IPS DF 6.9 (cell line): ENCODE measurements around the gene VWA2.

Source experiments
- DNase-seq: peaks from one replicate; pipeline ENCODE4 v3.0.0-alpha.2; 2013; ENCODE audit warnings: low read depth, low spot score
- H3K27ac ChIP-seq: one replicate; pipeline ENCODE4 v1.5.1; 2013; ENCODE audit warnings: low read length, control low read depth
- H3K27me3 ChIP-seq: 2 replicates; pipeline ENCODE4 v1.6.1; 2013; ENCODE audit warnings: mild to moderate bottlenecking, low read length; ENCODE audit not compliant: control insufficient read depth, insufficient read depth
- H3K36me3 ChIP-seq: 2 replicates; pipeline ENCODE4 v1.6.1; 2013; ENCODE audit warnings: low read length; ENCODE audit not compliant: control insufficient read depth, insufficient read depth
- H3K4me1 ChIP-seq: 2 replicates; pipeline ENCODE4 v1.6.1; 2013; ENCODE audit warnings: low read length; ENCODE audit not compliant: control insufficient read depth, insufficient read depth
- H3K4me3 ChIP-seq: 2 replicates; pipeline ENCODE4 v1.5.1; 2013; ENCODE audit warnings: mild to moderate bottlenecking, low read length
- H3K9me3 ChIP-seq: 2 replicates; pipeline ENCODE4 v1.6.1; 2013; ENCODE audit warnings: low read length, inconsistent platforms; ENCODE audit not compliant: control insufficient read depth, insufficient read depth
- WGBS: extraction: QIAGEN DNeasy Blood & Tissue Kit; methylation state at CpG from one replicate; pipeline ENCODE4 v1.1.7; 2013; ENCODE audit warnings: mixed read lengths, missing lambda C conversion rate; ENCODE audit not compliant: insufficient read length, insufficient coverage; 5-methylcytosine and 5-hydroxymethylcytosine counted together

VWA2 gene

DNA sequence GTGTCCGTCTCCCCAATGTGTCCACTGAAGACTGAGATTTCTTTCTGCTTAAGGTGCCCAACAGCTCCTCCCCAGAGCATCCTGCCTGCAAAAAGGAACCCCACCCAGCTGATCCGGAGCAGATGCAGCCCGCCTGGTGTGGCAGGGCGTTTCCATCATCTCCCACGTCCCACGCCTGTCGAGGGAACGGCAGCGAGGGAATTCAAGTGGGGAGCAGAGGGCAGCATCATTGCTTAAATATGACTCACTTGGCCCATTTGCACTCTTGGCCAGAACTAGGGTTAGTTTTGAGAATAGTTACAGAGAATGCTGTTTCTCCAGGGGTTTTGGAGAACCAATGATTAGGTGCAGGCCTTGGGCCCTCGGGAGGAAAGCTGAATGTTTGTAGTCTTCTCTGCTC is 20.8 kb downstream of the VWA2 start:
- Histone ChIP-seq H3K4me1 (no peaks in the 10 kb centered on the region), H3K27me3 (no peaks in the 10 kb centered on the region), H3K9me3 (no peaks in the 10 kb centered on the region), H3K36me3 (no peaks in the 10 kb centered on the region), H3K27ac (no peak overlapping the region), H3K4me3 (no peak overlapping the region)
- no peak for DNase-seq
- WGBS, result no CpG with 5 or more reads among the region's 10 CpGs

DNA sequence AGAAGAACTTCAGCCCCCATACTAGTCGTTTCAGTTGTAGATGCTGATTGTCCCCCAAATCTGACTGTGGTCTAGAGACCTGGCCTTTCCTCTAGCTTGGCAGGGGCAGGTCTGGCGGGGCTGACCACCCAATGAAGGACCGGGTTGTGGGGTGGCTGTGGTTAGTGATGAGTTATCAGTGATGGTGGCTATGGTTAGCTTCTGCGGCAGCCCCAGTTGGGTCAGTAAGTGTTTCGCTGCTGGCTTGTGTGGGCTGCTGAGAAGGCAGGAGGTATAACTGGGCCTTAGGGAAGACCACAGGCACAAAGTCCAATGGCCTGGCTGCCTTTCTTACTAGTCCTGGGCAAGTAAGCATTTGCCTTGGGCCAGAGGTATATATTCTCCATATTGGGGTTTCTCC is 21.3 kb downstream of the VWA2 start:
- H3K36me3 ChIP-seq, result no peaks in the 10 kb centered on the region
- H3K27ac ChIP-seq, result no peak overlapping the region
- H3K4me3 ChIP-seq, result no peak overlapping the region
- no peaks in the 10 kb centered on the region for H3K9me3 ChIP-seq
- DNase-seq, result no peak
- H3K27me3 ChIP-seq, result no peaks in the 10 kb centered on the region
- no peaks in the 10 kb centered on the region for H3K4me1 ChIP-seq
- WGBS, result no CpG with 5 or more reads among the region's 5 CpGs

DNA sequence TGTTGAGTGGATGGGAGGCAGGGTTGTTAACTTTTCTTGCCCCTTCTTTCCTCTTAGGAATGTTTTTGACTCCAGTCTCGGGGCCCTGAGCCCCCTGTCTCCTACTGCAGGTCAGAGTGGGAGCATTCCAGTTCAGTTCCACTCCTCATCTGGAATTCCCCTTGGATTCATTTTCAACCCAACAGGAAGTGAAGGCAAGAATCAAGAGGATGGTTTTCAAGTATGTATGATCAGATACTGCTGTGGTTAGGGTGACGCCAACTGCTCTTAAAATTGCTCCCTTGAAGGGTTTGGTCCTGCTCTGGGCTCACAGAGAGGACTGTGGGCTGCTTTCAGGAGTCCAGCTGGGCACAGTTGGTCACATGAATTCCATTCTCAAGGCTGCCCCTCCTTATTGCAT is 22.0 kb downstream of the VWA2 start:
- H3K4me1 ChIP-seq, result no peaks in the 10 kb centered on the region
- no peak overlapping the region for H3K4me3 ChIP-seq
- whole genome bisulfite sequencing, result no CpG with 5 or more reads among the region's 2 CpGs
- DNase-seq, result no peak
- H3K9me3 ChIP-seq, result no peaks in the 10 kb centered on the region
- no peaks in the 10 kb centered on the region for H3K36me3 ChIP-seq
- H3K27me3 ChIP-seq, result no peaks in the 10 kb centered on the region
- no peak overlapping the region for H3K27ac ChIP-seq

DNA sequence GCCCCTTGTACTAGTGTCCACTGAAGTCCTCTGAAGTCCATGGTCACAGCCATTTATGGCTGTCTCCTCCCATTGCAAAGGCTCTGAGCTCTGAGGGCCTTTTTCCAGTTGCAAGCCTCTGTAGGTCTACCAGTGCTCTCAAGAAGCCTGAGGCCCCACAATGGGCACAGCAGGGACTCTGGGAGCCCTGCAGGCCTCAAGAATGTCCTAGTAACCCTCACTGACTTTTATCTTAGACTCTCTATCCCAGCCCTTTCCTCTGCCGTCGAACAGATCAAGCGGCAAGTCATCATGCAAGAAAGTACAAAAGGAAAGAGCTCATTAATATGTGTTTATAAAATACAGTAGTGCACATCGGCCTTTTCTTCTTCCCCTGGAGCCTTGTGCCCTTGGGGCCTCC is 23.4 kb downstream of the VWA2 start:
- no peak overlapping the region for H3K4me3 ChIP-seq
- no peaks in the 10 kb centered on the region for H3K4me1 ChIP-seq
- H3K36me3 ChIP-seq, result no peaks in the 10 kb centered on the region
- WGBS, result no CpG with 5 or more reads among the region's 4 CpGs
- no peak overlapping the region for H3K27ac ChIP-seq
- H3K27me3 ChIP-seq, result no peaks in the 10 kb centered on the region
- no peak for DNase-seq
- no peaks in the 10 kb centered on the region for H3K9me3 ChIP-seq

DNA sequence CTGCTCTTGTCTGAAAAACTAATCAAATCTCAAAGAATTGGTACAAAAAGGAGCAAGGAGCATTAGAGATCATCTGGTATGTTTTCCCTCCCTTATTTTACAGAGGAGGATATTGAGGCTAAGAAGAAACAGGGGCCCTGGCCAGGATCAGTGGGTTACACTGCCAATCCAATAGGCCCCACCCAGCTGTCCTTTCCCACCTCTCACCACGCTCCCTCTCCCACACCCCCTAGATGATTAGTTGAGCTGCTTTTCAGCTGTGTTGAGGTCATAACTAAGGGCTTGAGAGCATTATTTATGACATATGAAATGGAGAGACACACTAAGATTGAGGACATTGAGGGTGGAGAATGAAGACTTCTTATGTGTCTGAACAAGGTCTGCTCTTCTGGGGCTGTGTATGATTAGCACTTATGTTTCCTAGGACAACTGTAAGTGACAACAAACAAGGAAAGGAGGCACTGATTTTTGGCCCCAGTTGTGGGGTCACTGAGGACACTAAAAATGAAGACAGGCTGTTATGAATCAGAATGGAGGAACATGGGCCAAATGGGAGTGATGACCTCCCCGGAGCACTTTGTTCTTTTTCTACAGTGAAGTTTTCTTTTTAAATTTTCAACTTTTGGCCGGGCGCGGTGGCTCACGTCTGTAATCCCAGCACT is 26.5 kb downstream of the VWA2 start:
- no peak overlapping the region for H3K4me3 ChIP-seq
- H3K4me1 ChIP-seq, result no peaks in the 10 kb centered on the region
- DNase-seq, result no peak
- no peaks in the 10 kb centered on the region for H3K36me3 ChIP-seq
- no peaks in the 10 kb centered on the region for H3K9me3 ChIP-seq
- H3K27me3 ChIP-seq, result no peaks in the 10 kb centered on the region
- WGBS, result no CpG with 5 or more reads among the region's 6 CpGs
- H3K27ac ChIP-seq, result no peak overlapping the region

DNA sequence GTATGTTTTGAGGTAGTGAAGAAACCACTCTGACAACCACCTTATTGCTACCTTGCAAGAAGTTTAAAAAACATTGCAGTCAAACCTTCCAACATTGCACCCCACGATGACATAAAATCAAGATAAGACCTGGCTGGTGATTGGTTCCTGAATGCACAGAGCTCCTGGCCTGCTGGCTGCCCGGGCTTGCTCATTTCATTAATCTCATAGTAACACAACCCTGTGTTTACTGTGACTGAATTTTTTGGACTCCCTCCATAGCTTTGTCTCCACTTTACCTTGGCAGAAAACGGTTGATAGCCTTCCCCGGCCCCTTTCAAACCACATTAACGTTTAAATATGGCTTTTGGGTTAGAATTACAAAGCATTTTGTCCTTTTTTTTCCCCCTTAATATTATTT is 27.5 kb downstream of the VWA2 start:
- Histone ChIP-seq H3K4me3 (no peak overlapping the region), H3K4me1 (no peaks in the 10 kb centered on the region), H3K36me3 (no peaks in the 10 kb centered on the region), H3K27ac (no peak overlapping the region), H3K27me3 (no peaks in the 10 kb centered on the region), H3K9me3 (no peaks in the 10 kb centered on the region)
- no peak for DNase-seq
- WGBS, result no CpG with 5 or more reads among the region's 5 CpGs

DNA sequence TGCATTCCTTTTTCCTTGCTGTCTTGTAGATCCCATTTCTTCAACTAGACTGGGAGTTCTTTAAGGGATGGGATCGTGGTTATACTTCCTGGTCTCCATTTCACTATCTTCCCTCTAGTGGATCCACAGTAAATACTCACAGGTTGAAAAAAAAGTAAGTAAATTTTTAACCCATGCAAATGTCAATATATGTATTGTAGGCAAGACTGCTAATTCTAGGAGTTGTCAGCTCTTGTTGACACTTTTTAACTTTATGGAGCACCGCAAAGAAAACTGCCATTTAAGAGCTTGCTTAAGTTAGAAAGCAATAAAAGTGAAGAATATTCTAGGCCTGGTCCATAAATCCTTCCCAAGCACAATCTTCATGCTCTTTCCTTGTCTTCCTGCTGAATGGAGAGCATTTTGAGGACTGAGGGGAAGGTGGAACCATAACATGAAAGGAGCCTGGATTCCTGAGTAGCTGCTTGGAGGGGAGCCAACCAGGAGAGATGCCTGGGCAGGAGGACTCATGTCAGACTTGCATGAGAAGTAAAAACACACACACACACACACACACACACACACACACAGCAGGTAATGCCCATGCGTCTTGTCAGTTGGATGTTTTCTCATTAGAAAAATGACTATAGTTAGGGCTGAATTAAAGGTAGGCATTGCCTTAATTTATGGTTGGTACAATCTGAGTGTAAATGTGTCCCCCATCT is 32.2 kb downstream of the VWA2 start:
- Histone ChIP-seq H3K4me3 (no peak overlapping the region), H3K4me1 (no peaks in the 10 kb centered on the region), H3K36me3 (no peaks in the 10 kb centered on the region), H3K9me3 (no peaks in the 10 kb centered on the region), H3K27me3 (no peaks in the 10 kb centered on the region), H3K27ac (no peak overlapping the region)
- no CpG with 5 or more reads among the region's 3 CpGs for WGBS
- DNase-seq, result no peak

DNA sequence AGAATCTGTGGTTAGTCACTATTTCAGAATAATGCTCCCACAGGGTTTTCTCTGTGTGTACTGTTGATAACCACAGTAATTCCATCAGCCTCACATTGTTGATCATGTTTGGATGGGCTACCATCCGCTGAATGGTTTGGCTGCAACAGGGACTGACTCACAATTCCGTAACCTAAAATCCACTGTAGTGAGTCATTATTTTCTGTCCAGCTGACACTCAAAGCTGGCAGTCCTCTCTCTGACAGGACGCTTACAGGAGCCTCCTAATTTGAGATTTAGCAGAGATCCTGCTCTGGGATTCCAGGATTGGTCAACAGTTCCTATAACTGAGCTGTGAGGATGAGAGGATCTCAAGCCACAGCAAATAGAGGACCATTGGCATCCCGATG is 32.7 kb downstream of the VWA2 start:
- H3K4me3 ChIP-seq, result no peak overlapping the region
- H3K9me3 ChIP-seq, result no peaks in the 10 kb centered on the region
- no peak for DNase-seq
- H3K27ac ChIP-seq, result no peak overlapping the region
- no CpG with 5 or more reads among the region's 4 CpGs for WGBS
- no peaks in the 10 kb centered on the region for H3K36me3 ChIP-seq
- H3K27me3 ChIP-seq, result no peaks in the 10 kb centered on the region
- H3K4me1 ChIP-seq, result no peaks in the 10 kb centered on the region

DNA sequence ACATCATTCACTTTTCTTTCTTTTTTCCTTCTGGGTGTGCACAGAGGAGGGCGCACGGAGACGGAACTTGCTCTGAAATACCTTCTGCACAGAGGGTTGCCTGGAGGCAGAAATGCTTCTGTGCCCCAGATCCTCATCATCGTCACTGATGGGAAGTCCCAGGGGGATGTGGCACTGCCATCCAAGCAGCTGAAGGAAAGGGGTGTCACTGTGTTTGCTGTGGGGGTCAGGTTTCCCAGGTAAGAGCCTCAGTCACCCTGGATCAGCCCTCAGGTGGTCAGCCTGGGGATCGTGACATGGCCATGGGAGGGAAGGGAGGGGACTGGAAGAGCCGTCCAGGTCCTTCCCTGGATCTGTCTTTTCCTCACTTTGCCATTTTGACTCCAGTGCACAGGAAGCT is 33.6 kb downstream of the VWA2 start:
- no peak for DNase-seq
- no CpG with 5 or more reads among the region's 6 CpGs for WGBS
- no peak overlapping the region for H3K4me3 ChIP-seq
- H3K9me3 ChIP-seq, result no peaks in the 10 kb centered on the region
- H3K27ac ChIP-seq, result no peak overlapping the region
- no peaks in the 10 kb centered on the region for H3K27me3 ChIP-seq
- no peaks in the 10 kb centered on the region for H3K36me3 ChIP-seq
- H3K4me1 ChIP-seq, result no peaks in the 10 kb centered on the region

DNA sequence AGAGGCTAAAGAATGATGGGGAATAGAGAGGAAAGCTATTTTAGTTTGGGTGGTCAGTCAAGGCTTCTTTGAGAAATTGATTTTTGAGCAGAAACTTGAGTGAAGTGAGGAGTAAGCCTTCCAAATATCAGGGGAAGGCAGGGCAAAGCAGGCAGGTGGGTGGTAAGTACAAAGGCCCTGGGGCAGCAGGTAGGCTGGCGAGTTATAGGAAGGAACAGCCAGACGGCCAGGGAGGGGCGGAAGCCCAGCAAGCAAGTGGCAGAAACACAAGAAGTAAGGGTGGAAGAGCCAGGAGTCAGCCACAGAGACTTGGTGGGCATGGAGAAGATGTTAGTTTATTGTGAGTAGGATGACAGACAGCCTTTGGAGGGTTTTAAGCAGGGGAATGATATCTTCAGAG is 34.9 kb downstream of the VWA2 start:
- H3K27ac ChIP-seq, result no peak overlapping the region
- no peak overlapping the region for H3K4me3 ChIP-seq
- no peaks in the 10 kb centered on the region for H3K27me3 ChIP-seq
- H3K36me3 ChIP-seq, result no peaks in the 10 kb centered on the region
- no peak for DNase-seq
- H3K4me1 ChIP-seq, result no peaks in the 10 kb centered on the region
- no CpG with 5 or more reads among the region's 3 CpGs for WGBS
- H3K9me3 ChIP-seq, result no peaks in the 10 kb centered on the region
